MM.1S (cell line): ENCODE results near the gene KHNYN.

Source experiments
- EZH2 ChIP-seq: fragments of 300-600 bp; sonication (generic); optimal IDR thresholded peaks from 2 replicates; pipeline ENCODE3; 2017; ENCODE audit warnings: low read depth, mild to moderate bottlenecking, antibody characterized with exemption, low read length, mixed read lengths
- EZH2phosphoT487 ChIP-seq: fragments of 300-600 bp; sonication (generic); IDR thresholded peaks from 2 replicates; pipeline ENCODE4 v1.6.1; 2018; ENCODE audit warnings: antibody characterized with exemption, low read length
- TF ChIP-seq, protein P1 (sequence below): fragments of 300-600 bp; sonication (generic); IDR thresholded peaks from 2 replicates; pipeline ENCODE4 v1.5.1; 2016; ENCODE audit warnings: antibody characterized with exemption, low read length, mixed read lengths

DNA sequence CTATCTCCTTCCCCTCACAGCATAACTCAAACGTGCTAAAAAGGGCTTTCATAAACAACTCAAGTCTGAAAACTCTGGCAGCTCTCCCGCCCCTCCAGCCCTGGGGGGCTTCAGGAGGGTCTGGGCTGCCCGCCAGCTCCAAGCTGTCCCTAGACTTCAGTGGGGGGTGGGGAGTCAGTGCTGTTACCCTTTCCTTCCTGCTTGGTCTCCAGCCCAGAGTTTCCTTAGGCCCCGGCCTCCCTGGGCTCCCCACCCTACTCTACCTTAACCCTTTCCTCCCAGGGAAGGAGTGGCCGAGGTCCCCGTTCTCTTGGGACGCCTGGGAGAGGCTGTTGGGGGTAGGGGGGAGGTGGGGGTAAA, 31.5 kb upstream of the KHNYN start:
- TF ChIP-seq, protein P1, sequence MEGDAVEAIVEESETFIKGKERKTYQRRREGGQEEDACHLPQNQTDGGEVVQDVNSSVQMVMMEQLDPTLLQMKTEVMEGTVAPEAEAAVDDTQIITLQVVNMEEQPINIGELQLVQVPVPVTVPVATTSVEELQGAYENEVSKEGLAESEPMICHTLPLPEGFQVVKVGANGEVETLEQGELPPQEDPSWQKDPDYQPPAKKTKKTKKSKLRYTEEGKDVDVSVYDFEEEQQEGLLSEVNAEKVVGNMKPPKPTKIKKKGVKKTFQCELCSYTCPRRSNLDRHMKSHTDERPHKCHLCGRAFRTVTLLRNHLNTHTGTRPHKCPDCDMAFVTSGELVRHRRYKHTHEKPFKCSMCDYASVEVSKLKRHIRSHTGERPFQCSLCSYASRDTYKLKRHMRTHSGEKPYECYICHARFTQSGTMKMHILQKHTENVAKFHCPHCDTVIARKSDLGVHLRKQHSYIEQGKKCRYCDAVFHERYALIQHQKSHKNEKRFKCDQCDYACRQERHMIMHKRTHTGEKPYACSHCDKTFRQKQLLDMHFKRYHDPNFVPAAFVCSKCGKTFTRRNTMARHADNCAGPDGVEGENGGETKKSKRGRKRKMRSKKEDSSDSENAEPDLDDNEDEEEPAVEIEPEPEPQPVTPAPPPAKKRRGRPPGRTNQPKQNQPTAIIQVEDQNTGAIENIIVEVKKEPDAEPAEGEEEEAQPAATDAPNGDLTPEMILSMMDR = no peak
- TF ChIP-seq EZH2 (no peak), EZH2phosphoT487 (no peak)
